ENCODE measurements around the gene TNNI3K.

Gene TNNI3K

GRCh38 chr1:74314438-74314837 lies 79.3 kb downstream of the TNNI3K start:
- no peak for DNase-seq (ENCODE audit: low read depth in 2 of 2)

- no peak for DNase-seq (ENCODE audit: low read depth in 2 of 2)
These were observed 81.1 kb downstream of the TNNI3K start for GRCh38 chr1:74316302-74316701.

DNA sequence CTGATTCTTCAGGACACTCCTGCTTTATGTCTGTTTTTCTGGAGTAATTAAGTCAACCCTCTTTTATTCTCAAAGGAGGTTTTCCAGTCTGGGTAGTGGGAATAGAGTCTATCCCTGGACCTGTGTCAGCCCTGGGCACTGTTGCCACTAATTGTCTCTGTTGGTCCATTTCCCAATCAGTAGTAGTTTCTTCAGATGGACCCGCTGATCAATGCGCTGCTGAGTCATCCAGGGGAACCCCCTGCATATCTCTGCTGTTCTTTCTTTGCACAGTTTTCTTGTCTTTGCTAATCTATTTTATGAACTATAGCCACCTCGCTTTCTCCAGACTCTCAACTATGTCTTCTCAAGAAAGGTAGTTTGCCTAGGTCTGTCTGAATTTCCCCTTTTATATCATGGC lies 82.5 kb downstream of the TNNI3K start:
- DNase-seq (ENCODE audit: low read depth in 2 of 2), result no peak

GRCh38 chr1:74323937-74324473 lies 88.8 kb downstream of the TNNI3K start:
- DNase-seq (ENCODE audit: low read depth in 2 of 2), result no peak

DNA sequence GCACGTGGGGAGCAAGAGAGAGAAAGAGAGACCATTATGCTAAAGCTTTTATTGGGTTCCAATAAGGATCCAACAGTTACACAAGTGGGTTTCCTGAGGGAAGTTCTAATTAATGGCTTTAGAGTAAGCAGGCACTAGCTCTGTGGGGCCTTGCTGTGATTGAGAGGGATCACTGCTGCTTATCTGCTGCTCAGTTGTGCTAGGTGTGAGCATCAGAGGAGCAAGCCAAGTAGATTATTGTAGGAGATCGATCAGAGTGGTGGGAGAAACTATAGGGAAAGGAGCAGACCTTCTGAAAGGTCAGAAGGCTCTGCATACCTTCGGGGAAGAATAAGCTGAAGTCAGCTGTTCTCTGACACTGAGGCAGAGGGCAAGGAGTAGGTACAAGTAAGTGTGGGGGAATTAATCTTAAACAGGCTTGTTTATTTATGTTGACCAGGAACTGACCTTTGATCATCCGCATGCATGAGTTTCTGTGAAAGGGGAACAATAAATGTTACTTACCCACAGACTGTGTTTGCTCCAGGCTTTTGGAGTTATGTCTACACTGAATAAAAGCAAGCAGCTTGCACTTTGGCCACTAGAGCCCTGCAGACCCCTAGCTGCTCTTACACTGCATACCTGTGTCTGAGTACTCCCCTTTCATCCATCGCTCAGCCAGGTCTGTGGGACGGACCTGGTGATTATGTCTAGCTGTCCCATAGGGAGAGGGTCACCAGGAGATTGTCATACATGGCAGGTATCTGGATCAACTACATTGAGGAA lies 89.7 kb downstream of the TNNI3K start:
- no peak for DNase-seq (ENCODE audit: low read depth in 2 of 2)

DNA sequence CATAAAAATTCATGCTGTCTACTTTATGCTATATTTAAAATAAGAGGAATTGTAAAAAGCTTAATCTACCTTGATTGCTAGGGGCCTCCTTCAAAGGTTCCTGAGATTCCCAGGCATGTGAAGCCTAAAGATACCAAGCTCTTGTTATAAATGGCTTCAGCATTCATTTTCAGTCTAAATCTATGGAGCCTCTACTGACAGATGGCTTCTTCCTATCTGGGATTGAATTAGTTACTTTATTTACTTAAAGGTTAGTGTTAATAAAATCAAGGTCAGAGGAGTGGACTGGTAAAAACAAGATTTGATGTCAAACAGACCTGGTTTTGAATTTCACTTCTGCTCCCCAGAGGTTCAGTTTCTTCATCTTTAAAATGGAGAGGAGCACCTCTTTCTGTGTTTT lies 93.7 kb downstream of the TNNI3K start:
- no peak for DNase-seq (ENCODE audit: low read depth in 2 of 2)

DNA sequence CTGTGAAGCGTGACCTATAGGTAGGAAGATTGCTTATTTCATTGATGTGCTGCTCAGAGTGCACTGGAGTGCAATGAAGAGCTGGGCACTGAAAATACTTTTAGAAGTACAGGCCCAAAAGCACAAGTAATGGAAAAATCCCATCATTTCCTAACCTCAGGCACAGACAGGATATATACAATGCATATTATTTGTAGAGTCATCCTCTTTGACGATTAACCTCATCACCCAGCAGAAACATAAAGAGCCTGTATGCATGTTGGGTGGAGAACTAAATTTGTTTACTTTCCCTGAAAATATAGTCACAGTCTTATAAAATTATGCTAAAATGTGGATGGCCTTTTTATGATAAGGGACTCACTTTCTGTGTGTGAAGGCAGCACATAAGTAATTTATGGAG lies 98.1 kb downstream of the TNNI3K start:
- no peak for DNase-seq (ENCODE audit: low read depth in 2 of 2)

DNA sequence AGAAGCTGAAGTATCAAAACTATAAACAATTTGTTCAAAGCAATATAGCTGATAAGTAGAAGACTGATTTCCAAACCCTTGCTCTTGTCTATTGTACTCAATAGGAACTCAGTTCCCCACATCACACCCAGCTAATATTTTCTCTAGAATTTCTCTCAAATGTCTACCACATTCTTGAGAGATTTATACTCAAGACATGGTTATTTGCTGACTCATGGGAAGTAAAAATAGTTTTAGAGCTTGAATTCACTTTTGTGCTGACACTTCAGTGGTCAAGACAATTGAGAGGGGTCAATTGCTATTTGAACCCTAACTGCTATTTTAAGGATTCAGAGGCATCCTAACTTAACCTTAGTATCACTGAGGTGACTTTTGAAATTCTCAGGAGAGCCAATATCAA lies 99.0 kb downstream of the TNNI3K start:
- DNase-seq (ENCODE audit: low read depth in 2 of 2), result no peak

DNA sequence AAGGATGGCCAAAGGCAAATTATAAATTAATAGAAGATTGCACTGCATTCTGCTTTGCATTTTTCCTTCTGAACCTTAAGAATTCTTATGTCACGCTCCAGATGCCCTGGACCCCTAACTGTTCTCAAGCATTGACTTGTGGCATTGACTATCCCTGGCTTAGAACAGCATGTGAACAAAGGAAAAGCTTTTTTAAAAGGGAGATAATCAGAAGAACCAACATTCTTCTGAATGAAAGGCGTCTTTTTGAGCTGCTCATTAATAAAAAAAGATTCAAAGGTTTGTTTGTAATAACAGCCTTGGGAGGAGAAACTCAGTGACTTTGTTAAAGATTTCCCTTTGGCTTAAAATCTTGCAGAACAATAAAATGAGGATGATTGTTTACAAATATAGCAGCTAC lies 105.5 kb downstream of the TNNI3K start:
- no peak for DNase-seq (ENCODE audit: low read depth in 2 of 2)

DNA sequence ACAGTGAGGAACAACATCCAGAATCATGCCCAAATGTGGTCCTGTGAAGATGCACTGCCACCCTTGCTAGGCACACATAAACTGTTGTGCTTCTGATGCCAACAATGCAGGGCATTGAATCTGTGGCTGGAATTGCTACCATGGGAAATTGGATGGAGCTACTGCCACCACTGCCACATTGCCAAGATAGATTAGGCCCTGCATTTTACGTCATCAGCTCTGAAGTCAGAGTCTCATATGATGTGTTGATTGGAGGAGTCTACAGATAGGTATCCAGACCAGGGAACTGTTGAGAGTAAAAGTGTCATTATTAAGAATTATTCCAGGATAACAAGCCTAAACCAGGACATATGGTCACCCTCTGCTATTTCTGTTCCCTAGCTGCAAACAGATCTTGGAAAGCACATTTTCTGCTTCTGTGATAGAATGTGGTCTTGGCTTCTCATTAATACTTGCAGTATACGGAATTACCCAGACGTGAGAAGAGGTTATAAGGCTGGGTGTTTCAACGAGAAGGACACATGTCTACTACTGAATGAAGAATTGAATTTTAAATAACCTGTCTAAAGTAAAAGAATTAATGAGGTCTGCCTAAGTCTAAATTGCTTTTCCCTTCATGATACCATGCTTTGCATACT lies 106.6 kb downstream of the TNNI3K start:
- DNase-seq (ENCODE audit: low read depth in 2 of 2), result no peak

GRCh38 chr1:74343216-74343615 lies 108.0 kb downstream of the TNNI3K start:
- no peak for DNase-seq (ENCODE audit: low read depth in 2 of 2)

DNA sequence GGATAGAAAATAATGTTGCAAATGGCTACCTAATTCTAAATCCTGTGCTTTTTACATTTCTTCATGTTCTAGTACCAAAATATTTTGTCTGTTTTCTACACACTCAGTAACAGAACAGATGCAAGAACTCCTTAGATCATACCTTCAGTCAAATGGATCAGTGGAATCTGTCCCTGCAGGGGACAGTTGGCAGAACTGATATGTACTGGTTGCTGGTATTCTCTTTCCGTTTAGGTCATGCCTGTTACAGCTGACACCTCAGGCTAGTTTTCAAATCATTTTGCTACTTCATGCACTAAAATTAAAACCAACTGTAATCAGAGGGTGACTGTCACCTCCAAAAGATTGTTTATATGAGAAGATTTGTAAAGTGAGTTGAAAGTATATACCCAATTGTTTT lies 109.2 kb downstream of the TNNI3K start:
- DNase-seq (ENCODE audit: low read depth in 2 of 2), result no peak

DNA sequence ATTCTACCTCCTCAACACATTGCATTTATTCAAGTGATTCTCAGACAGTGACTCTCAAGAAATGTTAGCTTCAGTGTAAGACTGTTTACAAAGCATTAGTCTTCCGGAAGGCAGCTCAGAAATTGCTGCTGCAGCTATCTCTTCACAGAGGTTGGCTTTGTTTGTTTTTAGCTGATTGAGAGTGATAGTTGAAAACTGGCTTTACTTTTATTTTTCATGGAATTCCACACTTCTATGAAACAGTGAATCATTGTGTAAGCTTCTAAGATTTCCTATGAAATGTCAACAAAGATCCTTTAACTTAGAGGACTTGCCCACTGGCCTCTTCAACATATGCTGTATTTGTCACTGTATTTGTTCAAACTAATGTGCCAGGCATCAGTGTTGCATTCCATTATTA lies 121.3 kb downstream of the TNNI3K start:
- no peak for DNase-seq (ENCODE audit: low read depth in 2 of 2)

DNA sequence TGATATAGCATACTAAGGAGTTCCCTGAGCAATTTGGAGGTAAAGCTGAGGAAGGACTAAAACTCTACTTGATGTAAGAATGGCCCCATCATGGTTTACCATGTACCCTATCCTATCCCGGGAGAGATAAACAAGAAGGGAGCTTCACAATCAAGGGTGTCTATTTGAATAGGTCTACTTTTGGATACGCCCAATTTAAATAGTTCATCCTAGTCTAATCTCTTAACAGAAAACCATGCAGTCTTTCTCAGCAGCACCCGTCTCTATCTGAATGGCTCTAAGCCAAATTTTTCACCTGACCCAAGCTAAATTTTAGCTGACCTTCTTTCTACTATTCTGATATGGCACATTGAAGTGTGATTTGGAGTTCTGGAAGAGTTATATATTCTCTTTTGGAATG lies 122.0 kb downstream of the TNNI3K start:
- DNase-seq (ENCODE audit: low read depth in 2 of 2), result no peak

DNA sequence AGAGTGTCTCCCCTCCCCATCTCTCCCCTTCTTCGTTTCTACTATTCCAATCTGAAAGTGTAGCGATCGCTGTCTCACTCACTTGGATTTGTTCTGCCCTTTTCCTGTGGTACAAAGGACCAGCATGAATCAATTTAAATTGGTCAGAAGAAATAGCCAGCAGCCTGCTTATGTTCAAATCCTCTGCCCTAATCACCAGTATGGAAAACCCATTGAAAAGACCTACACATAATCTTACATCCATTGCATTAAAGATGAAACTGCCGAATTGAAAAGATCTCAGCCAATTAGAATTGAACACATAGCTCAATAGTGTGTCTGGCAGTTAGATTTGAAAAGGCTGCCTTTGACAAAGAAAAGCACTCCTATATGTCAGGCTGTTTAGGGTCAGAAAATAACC lies 122.6 kb downstream of the TNNI3K start:
- no peak for DNase-seq (ENCODE audit: low read depth in 2 of 2)

- DNase-seq (ENCODE audit: low read depth in 2 of 2), result no peak
These were observed 127.5 kb downstream of the TNNI3K start for GRCh38 chr1:74362691-74363090.

- no peak for DNase-seq (ENCODE audit: low read depth in 2 of 2)
These were observed 128.0 kb downstream of the TNNI3K start for GRCh38 chr1:74363220-74363619.

DNA sequence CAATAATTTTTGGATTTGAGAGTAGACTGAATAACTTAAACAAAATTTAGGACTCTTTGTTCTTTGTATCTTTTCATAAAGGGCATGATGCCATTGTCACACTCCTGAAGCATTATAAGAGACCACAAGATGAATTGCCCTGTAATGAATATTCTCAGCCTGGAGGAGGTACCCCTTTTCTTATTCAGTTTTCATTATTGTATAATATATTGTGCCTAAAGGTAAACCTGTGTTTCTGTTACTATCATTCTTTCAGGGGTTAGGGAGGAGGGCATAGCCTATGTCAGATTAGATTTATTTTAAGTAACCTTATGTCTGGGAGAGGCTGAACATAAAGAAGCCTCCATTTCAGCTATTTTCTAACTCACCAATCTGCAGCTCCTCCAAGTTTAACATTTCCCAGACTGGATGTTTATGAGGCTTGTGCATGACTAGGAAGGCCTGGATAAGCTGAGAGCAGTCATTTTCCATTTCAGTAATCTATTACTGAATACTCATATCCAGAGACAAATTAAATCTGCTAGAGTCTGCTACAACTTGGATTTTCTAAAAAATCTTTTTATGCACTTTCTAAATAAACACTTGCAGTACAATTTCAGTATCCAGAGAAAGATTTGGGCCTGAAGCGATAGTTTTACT lies 132.1 kb downstream of the TNNI3K start:
- DNase-seq (ENCODE audit: low read depth in 2 of 2), result no peak

DNA sequence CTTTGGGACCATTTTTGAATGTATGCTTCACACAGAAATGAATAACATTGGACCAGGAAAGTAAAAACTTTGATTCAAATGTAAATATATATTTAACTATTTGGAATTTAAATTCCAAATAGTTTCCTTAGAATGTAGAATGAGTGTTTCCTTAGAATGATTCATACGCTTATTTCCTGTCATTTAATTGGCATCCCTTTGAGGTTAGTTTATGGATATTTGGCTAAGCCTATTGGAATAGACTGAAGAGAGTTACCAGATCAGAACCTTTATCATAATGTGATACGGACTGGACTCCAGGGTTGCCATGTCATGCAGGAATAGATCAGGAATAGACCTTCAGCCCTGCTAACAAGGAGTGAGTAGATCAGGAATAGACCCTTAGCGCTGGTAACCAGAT lies 133.1 kb downstream of the TNNI3K start:
- no peak for DNase-seq (ENCODE audit: low read depth in 2 of 2)

GRCh38 chr1:74375376-74375775 lies 140.2 kb downstream of the TNNI3K start:
- DNase-seq (ENCODE audit: low read depth in 2 of 2), result no peak

- DNase-seq (ENCODE audit: low read depth in 2 of 2), result no peak
These were observed 145.1 kb downstream of the TNNI3K start for GRCh38 chr1:74380252-74380651.

DNA sequence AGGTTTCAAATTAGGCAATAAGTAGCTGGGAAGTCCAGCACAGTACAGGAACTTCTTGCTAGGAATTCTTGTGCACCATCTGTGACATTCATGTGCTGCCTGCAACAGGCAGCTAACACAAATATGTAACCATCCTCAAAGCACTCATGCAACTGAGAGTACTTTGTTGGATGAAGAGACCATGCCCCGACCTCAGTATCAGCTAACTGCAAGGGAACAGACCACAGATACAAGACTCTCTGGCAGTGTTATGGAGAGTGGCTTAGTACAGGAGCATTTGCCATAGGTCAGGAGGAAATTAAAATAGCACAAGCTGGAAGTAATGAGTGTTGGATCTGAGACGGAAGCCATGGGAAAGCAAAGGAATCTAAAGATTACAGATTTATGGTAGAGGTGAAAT lies 153.7 kb downstream of the TNNI3K start:
- DNase-seq (ENCODE audit: low read depth in 2 of 2), result no peak

DNA sequence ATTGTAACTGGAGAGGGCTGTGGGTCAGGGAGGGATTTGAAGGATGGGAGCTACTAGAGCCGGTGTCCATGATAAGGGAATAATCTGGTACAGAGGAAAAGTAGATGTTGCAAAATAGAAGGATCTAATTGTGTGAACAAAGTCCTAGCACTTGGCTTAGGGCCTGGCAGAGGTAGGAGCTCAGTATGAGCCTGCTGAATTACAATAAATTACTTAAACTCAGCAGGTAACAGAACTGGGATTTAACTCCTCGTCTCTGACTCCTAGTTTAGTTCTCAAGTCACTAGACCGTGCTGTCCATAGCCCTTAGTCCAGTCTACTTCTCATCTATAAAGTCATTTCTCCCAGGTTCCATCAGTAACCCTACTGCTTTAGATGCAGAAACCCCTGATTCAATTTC lies 157.0 kb downstream of the TNNI3K start:
- DNase-seq (ENCODE audit: low read depth in 2 of 2), result no peak
